ENCODE results near the gene HERC6. TPM values are rescaled to one million over a fixed set of nuclear protein-coding genes. Genes with fewer than 3 reads are reported as not detected.

HERC6 gene
- total and polyA plus RNA-seq, 9 of the 15 experiments (the other 6 are each of a cell fraction or from before 2014, with no cell fraction given) = 0.01 to 0.68 (median 0.15) TPM

GRCh38 chr4:88418411-88418810 lies 39.8 kb downstream of the HERC6 start:
- Histone ChIP-seq H3K27ac (ENCODE audit: extremely low read depth, low read depth, low read length) (no peak overlapping the region), H4K20me1 (replicated peaks; ENCODE audit: control insufficient read depth, insufficient read depth, low read length) (no peaks in the 10 kb centered on the region), H3K9ac (ENCODE audit: insufficient read depth in 1 of 2, low read depth in 2 of 2, low read length in 2 of 2) (no peak overlapping the region), H3K9me1 (ENCODE audit: control insufficient read depth, insufficient read depth, low read length) (no peaks in the 10 kb centered on the region), H3K4me2 (ENCODE audit: insufficient read depth, low read length) (no peak overlapping the region), H3K4me1 (replicated peaks in 1 of 2; ENCODE audit: control insufficient read depth in 2 of 2, insufficient read depth in 2 of 2, low read length in 2 of 2) (no peaks in the 10 kb centered on the region), H3K36me3 (ENCODE audit: control insufficient read depth, insufficient read depth, low read length) (no peaks in the 10 kb centered on the region), H3K4me3 (no peak overlapping the region), H3K9me3 (replicated peaks; ENCODE audit: control insufficient read depth, insufficient read depth, low read depth, low read length) (no peaks in the 10 kb centered on the region), H2AFZ (ENCODE audit: low read depth, low read length) (no peak overlapping the region), H3K79me2 (ENCODE audit: control insufficient read depth, insufficient read depth, low read length) (no peaks in the 10 kb centered on the region), H3K27me3 (ENCODE audit: control insufficient read depth in 2 of 2, insufficient read depth in 2 of 2, low read length in 2 of 2) (no peaks in the 10 kb centered on the region)
- WGBS (ENCODE audit: insufficient coverage, low coverage, missing lambda C conversion rate) = 0% methylated on average over 3 of the region's 3 CpGs
- in situ Hi-C loops (cut with MboI) = no loop called here
- TF ChIP-seq FOXK2 (conservative IDR thresholded peaks at IDR 0.05 in 1 of 2, IDR thresholded peaks at IDR 0.05 in 1 of 2; ENCODE audit: low read depth in 2 of 2) (no peak), ZNF280A (IDR thresholded peaks at IDR 0.05; ENCODE audit: low read depth, partially characterized antibody) (no peak), POLR3A (IDR thresholded peaks at IDR 0.05; ENCODE audit: borderline replicate concordance, extremely low read depth, insufficient read depth, insufficient read length) (no peak), ZBTB11 (CRISPR knock-in tag; IDR thresholded peaks at IDR 0.05) (no peak), HNRNPLL (IDR thresholded peaks at IDR 0.05; ENCODE audit: low read depth, low read length, poor library complexity, severe bottlenecking) (no peak), TEAD2 (tag; IDR thresholded peaks at IDR 0.05) (no peak), TBP (optimal IDR thresholded peaks at IDR 0.05; ENCODE audit: low read depth, low read length) (no peak)
- TF ChIP-seq, protein P1, sequence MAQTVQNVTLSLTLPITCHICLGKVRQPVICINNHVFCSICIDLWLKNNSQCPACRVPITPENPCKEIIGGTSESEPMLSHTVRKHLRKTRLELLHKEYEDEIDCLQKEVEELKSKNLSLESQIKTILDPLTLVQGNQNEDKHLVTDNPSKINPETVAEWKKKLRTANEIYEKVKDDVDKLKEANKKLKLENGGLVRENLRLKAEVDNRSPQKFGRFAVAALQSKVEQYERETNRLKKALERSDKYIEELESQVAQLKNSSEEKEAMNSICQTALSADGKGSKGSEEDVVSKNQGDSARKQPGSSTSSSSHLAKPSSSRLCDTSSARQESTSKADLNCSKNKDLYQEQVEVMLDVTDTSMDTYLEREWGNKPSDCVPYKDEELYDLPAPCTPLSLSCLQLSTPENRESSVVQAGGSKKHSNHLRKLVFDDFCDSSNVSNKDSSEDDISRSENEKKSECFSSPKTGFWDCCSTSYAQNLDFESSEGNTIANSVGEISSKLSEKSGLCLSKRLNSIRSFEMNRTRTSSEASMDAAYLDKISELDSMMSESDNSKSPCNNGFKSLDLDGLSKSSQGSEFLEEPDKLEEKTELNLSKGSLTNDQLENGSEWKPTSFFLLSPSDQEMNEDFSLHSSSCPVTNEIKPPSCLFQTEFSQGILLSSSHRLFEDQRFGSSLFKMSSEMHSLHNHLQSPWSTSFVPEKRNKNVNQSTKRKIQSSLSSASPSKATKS (CRISPR knock-in tag; IDR thresholded peaks at IDR 0.05) = no peak
- CTCF ChIA-PET (ENCODE audit: low intra/inter-chr PET ratio) = interaction anchor here (0.6 kb wide), 1 partner anchor 330 kb away, joined by 3 read pairs; no protein-coding TSS in a partner anchor
- intact Hi-C loops (cut with micrococcal nuclease) = no loop called here
- BruUV-seq (replicated peaks) = no TSS peak
- FAIRE-seq (no peak), ATAC-seq (no peak), DNase-seq (ENCODE audit: extremely low read depth in 1 of 4, low spot score in 3 of 4) (no peak)
- POLR2A ChIA-PET = no interaction called here
